H1 (cell line): ENCODE results near the gene RAB31. TPM values are rescaled to one million over a fixed set of nuclear protein-coding genes. Genes with fewer than 3 reads are reported as not detected.

Experiments
- BCL11A ChIP-seq, 2 experiments: IDR thresholded peaks; one replicate each; pipeline ENCODE4 v1.6.1; 2011; ENCODE audit warnings: low read depth in 2 of 2, low read length in 2 of 2, mild to moderate bottlenecking in 2 of 2
- CHD2 ChIP-seq: IDR thresholded peaks from 2 replicates; pipeline ENCODE4 v1.6.1; 2012; ENCODE audit warnings: low read length, improper control_type of control experiment
- CHD7 ChIP-seq: fragments of 300-600 bp; sonication (generic); IDR thresholded peaks from 2 replicates; pipeline ENCODE4 v1.7.1; 2012; ENCODE audit warnings: low read length, moderate library complexity, mild to moderate bottlenecking, inconsistent platforms; ENCODE audit not compliant: insufficient replicate concordance
- KDM4A ChIP-seq: IDR thresholded peaks from one replicate; pipeline ENCODE4 v1.7.1; 2012; ENCODE audit warnings: low read depth, mild to moderate bottlenecking, moderate library complexity, low read length, inconsistent platforms; ENCODE audit not compliant: severe bottlenecking
- KDM5A ChIP-seq: fragments of 200-600 bp; IDR thresholded peaks from 2 replicates; pipeline ENCODE4 v1.7.1; 2012; ENCODE audit warnings: mild to moderate bottlenecking, low read length, inconsistent platforms, mixed read lengths
- MAFK ChIP-seq: IDR thresholded peaks from 2 replicates; pipeline ENCODE4 v1.6.1; 2012; ENCODE audit warnings: low read depth, mild to moderate bottlenecking, improper control_type of control experiment, low read length
- PHF8 ChIP-seq: fragments of 200-600 bp; sonication (generic); conservative IDR thresholded peaks from 2 replicates; pipeline ENCODE4 v1.7.1; 2012; ENCODE audit warnings: low read depth, mild to moderate bottlenecking, inconsistent platforms, low read length, moderate library complexity
- POLR2A ChIP-seq, 2 experiments: IDR thresholded peaks; 1 replicate in 1 of 2; 2 replicates in 1 of 2; pipeline ENCODE4 v1.6.1; 2011; ENCODE audit warnings: low read depth in 2 of 2, low read length in 2 of 2, mild to moderate bottlenecking in 2 of 2; ENCODE audit errors: control extremely low read depth in 1 of 2
- RBBP5 ChIP-seq: IDR thresholded peaks from 2 replicates; pipeline ENCODE4 v1.7.1; 2012; ENCODE audit warnings: low read depth, mild to moderate bottlenecking, inconsistent platforms, low read length, moderate library complexity, borderline replicate concordance
- RFX5 ChIP-seq: IDR thresholded peaks from 2 replicates; pipeline ENCODE4 v1.6.1; 2011; ENCODE audit warnings: low read depth, low read length, improper control_type of control experiment, borderline replicate concordance
- RXRA ChIP-seq: IDR thresholded peaks from 2 replicates; pipeline ENCODE4 v1.6.1; 2011; ENCODE audit warnings: low read depth, mild to moderate bottlenecking, low read length, moderate library complexity; ENCODE audit not compliant: insufficient read depth
- SAP30 ChIP-seq: fragments of 300-600 bp; sonication (generic); IDR thresholded peaks from 2 replicates; pipeline ENCODE4 v1.7.1; 2012; ENCODE audit warnings: low read length, moderate library complexity, mild to moderate bottlenecking, inconsistent platforms; ENCODE audit not compliant: insufficient read depth, insufficient replicate concordance
- SP4 ChIP-seq: IDR thresholded peaks from 2 replicates; pipeline ENCODE4 v1.6.1; 2012; ENCODE audit warnings: low read length, inconsistent platforms
- polyA plus RNA-seq, 7 experiments: library from polyadenylated mRNA; depleted of rRNA in 3 of 7; stranded (reverse) in 5 of 7; unstranded in 2 of 7; fragments of >200 nt in 5 of 7; fragments of 200-250 nt in 2 of 7; gene quantifications; 1 replicate in 5 of 7; 2 replicates in 1 of 7; 4 replicates in 1 of 7; pipeline versions ENCODE4 v1.2.1 to v1.2.3, GENCODE V29; 2011 to 2013; ENCODE audit warnings: missing spikeins in 2 of 7, mixed read lengths in 2 of 7
- total RNA-seq: library from RNA; stranded (reverse); fragmentation: NEBNext Ultra II Directional; extraction: Animal tissue kit (Norgen Biotek cat#: 25700); gene quantifications from 2 replicates; pipeline ENCODE4 v1.2.1, GENCODE V29; 2021

Gene RAB31
- total and polyA plus RNA-seq, 2 of the 8 experiments (the other 6 are each of a cell fraction or from before 2014, with no cell fraction given), result 15.2 to 40.9 TPM

- TF ChIP-seq CHD7 (no peak), SAP30 (no peak), SP4 (no peak), CHD2 (no peak), POLR2A (IDR thresholded peaks at IDR 0.05; ENCODE audit: control extremely low read depth in 1 of 2, low read depth in 2 of 2, low read length in 2 of 2) (no peak), KDM4A (no peak), PHF8 (no peak), RFX5 (no peak), MAFK (no peak), RBBP5 (no peak), BCL11A (IDR thresholded peaks at IDR 0.05; ENCODE audit: low read depth in 2 of 2, low read length in 2 of 2) (no peak), RXRA (no peak), KDM5A (no peak)
Observed at GRCh38 chr18:9863282-9863681, 155.2 kb downstream of the RAB31 start (continued).
